Liver (tissue), 9 donors: ENCODE measurements around the gene SLC6A2. TPM values are rescaled to one million over a fixed set of nuclear protein-coding genes. Genes with fewer than 3 reads are reported as not detected.

Experiments used
- DNase-seq: peaks from one replicate; pipeline ENCODE4 v3.0.0-alpha.2; 2017; ENCODE audit warnings: low spot score
- H3K27ac ChIP-seq, 2 donors: one replicate each; pipeline ENCODE4 v1.7.0; 2013; ENCODE audit warnings: inconsistent platforms in 2 of 2, low read length in 2 of 2, control low read depth in 1 of 2, low read depth in 1 of 2, mild to moderate bottlenecking in 1 of 2
- H3K27me3 ChIP-seq, 4 donors: one replicate each; pipeline versions ENCODE4 v1.6.1 to v1.7.0; 2013; ENCODE audit warnings: low read length in 3 of 4, inconsistent platforms in 1 of 4, mild to moderate bottlenecking in 1 of 4, moderate library complexity in 1 of 4; ENCODE audit not compliant: control insufficient read depth in 4 of 4, insufficient read depth in 4 of 4
- H3K36me3 ChIP-seq, 4 donors: one replicate each; pipeline versions ENCODE4 v1.6.1 to v1.7.0; 2013; ENCODE audit warnings: low read length in 3 of 4, mild to moderate bottlenecking in 3 of 4, low read depth in 1 of 4, moderate library complexity in 1 of 4; ENCODE audit not compliant: control insufficient read depth in 4 of 4, insufficient read depth in 3 of 4
- H3K4me1 ChIP-seq, 4 donors: one replicate each; pipeline versions ENCODE4 v1.6.1 to v1.7.0; 2013; ENCODE audit warnings: low read length in 3 of 4, mild to moderate bottlenecking in 3 of 4, moderate library complexity in 1 of 4; ENCODE audit not compliant: control insufficient read depth in 4 of 4, insufficient read depth in 4 of 4
- H3K4me3 ChIP-seq, 3 donors: one replicate each; pipeline versions ENCODE4 v1.6.1 to v1.7.0; 2013; ENCODE audit warnings: low read length in 3 of 3, control low read depth in 1 of 3, low read depth in 1 of 3, mild to moderate bottlenecking in 1 of 3
- H3K9ac ChIP-seq, 2 donors: one replicate each; pipeline ENCODE4 v1.7.0; 2013; ENCODE audit warnings: low read length in 2 of 2, mild to moderate bottlenecking in 2 of 2, moderate library complexity in 2 of 2, control low read depth in 1 of 2, low read depth in 1 of 2
- H3K9me3 ChIP-seq, 4 donors: one replicate each; pipeline versions ENCODE4 v1.6.1 to v1.7.0; 2013; ENCODE audit warnings: low read length in 3 of 4; ENCODE audit not compliant: control insufficient read depth in 4 of 4
- CTCF ChIP-seq: fragments of 150-350 bp; IDR thresholded peaks from 2 replicates; pipeline ENCODE4 v1.5.1; 2017; ENCODE audit warnings: improper control_type of control experiment, low read depth, low read length; ENCODE audit not compliant: missing input control
- EGR1 ChIP-seq, 2 donors: IDR thresholded peaks; 2 replicates each; pipeline ENCODE4 v1.6.1; 2016 to 2018; ENCODE audit warnings: antibody characterized with exemption in 2 of 2, low read depth in 2 of 2
- FOXA1 ChIP-seq: IDR thresholded peaks from 2 replicates; pipeline ENCODE4 v1.6.1; 2016; ENCODE audit warnings: antibody characterized with exemption
- FOXA2 ChIP-seq: IDR thresholded peaks from 2 replicates; pipeline ENCODE4 v1.6.1; 2016; ENCODE audit warnings: antibody characterized with exemption
- GABPA ChIP-seq, 2 donors: IDR thresholded peaks in 1 of 2; conservative IDR thresholded peaks in 1 of 2; 2 replicates each; pipeline ENCODE4 v1.6.1; 2016; ENCODE audit warnings: antibody characterized with exemption in 2 of 2, mild to moderate bottlenecking in 1 of 2, moderate library complexity in 1 of 2
- HNF4A ChIP-seq, 2 donors: conservative IDR thresholded peaks; 2 replicates each; pipeline ENCODE4 v1.6.1; 2016; ENCODE audit warnings: antibody characterized with exemption in 2 of 2, mild to moderate bottlenecking in 2 of 2
- JUND ChIP-seq, 2 donors: IDR thresholded peaks; 2 replicates each; pipeline ENCODE4 v1.6.1; 2016; ENCODE audit warnings: antibody characterized with exemption in 2 of 2
- MAX ChIP-seq: IDR thresholded peaks from 2 replicates; pipeline ENCODE4 v1.6.1; 2016; ENCODE audit warnings: antibody characterized with exemption
- NR2F2 ChIP-seq: IDR thresholded peaks from 2 replicates; pipeline ENCODE4 v1.6.1; 2016; ENCODE audit warnings: antibody characterized with exemption
- RAD21 ChIP-seq, 2 donors: IDR thresholded peaks; 2 replicates each; pipeline ENCODE4 v1.6.1; 2016; ENCODE audit warnings: antibody characterized with exemption in 2 of 2, mild to moderate bottlenecking in 2 of 2
- REST ChIP-seq: IDR thresholded peaks from 2 replicates; pipeline ENCODE4 v1.6.1; 2016; ENCODE audit warnings: antibody characterized with exemption, mild to moderate bottlenecking
- RXRA ChIP-seq, 2 donors: IDR thresholded peaks; 2 replicates each; pipeline ENCODE4 v1.6.1; 2017 to 2018; ENCODE audit warnings: antibody characterized with exemption in 2 of 2, mild to moderate bottlenecking in 1 of 2
- SP1 ChIP-seq: IDR thresholded peaks from 2 replicates; pipeline ENCODE4 v1.6.1; 2018; ENCODE audit warnings: antibody characterized with exemption, mild to moderate bottlenecking
- YY1 ChIP-seq: IDR thresholded peaks from 2 replicates; pipeline ENCODE4 v1.6.1; 2016; ENCODE audit warnings: antibody characterized with exemption, mild to moderate bottlenecking
- ZBTB33 ChIP-seq: IDR thresholded peaks from 2 replicates; pipeline ENCODE4 v1.6.1; 2016; ENCODE audit warnings: antibody characterized with exemption
- WGBS: extraction: QIAGEN DNeasy Blood & Tissue Kit; methylation state at CpG from one replicate; pipeline ENCODE4 v1.1.7; 2013; 5-methylcytosine and 5-hydroxymethylcytosine counted together
- polyA plus RNA-seq, 2 donors: library from polyadenylated mRNA; stranded (reverse) in 1 of 2; unstranded in 1 of 2; fragments of 200-250 nt in 1 of 2; fragments of >200 nt in 1 of 2; fragmentation: Nextera tagmentation in 1 of 2; extraction: Ambion mirVana in 1 of 2; gene quantifications; one replicate each; pipeline versions ENCODE4 v1.2.1 to v1.2.3, GENCODE V29; 2013 to 2015
- total RNA-seq, 2 donors: library from RNA; depleted of rRNA; stranded (reverse); fragments of >200 nt; gene quantifications; one replicate each; pipeline ENCODE4 v1.2.3, GENCODE V29; 2014
- TF ChIP-seq, protein P1 (sequence below): IDR thresholded peaks from 2 replicates; pipeline ENCODE4 v1.6.1; 2016; ENCODE audit warnings: antibody characterized with exemption
- donor health status: healthy.
- donor health status: healthy.
- donor health status: healthy.
- donor health status: healthy.
- donor health status: healthy.

Gene SLC6A2
- total and polyA plus RNA-seq, 4 donors, result under 0.01 to 0.10 (median 0.07) TPM; not detected in 1

- H3K27ac ChIP-seq, result peak overlapping the region in 1 of 2 donors; percentile 31
- TF ChIP-seq CTCF, result no peak
- no peak for TF ChIP-seq EGR1 (IDR thresholded peaks at IDR 0.05; ENCODE audit: low read depth in 2 of 2)
- TF ChIP-seq, protein P1, sequence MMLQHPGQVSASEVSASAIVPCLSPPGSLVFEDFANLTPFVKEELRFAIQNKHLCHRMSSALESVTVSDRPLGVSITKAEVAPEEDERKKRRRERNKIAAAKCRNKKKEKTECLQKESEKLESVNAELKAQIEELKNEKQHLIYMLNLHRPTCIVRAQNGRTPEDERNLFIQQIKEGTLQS, result no peak
- TF ChIP-seq ZBTB33, result no peak
- no peak for TF ChIP-seq JUND (IDR thresholded peaks at IDR 0.05)
- no peak for TF ChIP-seq YY1
- TF ChIP-seq FOXA1, result no peak
- TF ChIP-seq FOXA2, result no peak
- TF ChIP-seq MAX, result no peak
- TF ChIP-seq GABPA (IDR thresholded peaks at IDR 0.05 in 1 of 2, conservative IDR thresholded peaks at IDR 0.05 in 1 of 2), result no peak
- no peak for TF ChIP-seq NR2F2
- no peak for TF ChIP-seq REST
These were observed 33.5 kb upstream of the SLC6A2 start for GRCh38 chr16:55622272-55622671.

GRCh38 chr16:55622930-55623561, 32.7 kb upstream of the SLC6A2 start:
- H3K27ac ChIP-seq, result peak overlapping the region in 1 of 2 donors; percentile 31
- 37% methylated on average over 8 of the region's 8 CpGs for WGBS
- peak; percentile 40 for TF ChIP-seq CTCF
- TF ChIP-seq RAD21 (IDR thresholded peaks at IDR 0.05), result peak; percentile 61 to 71
- no peak for TF ChIP-seq EGR1 (IDR thresholded peaks at IDR 0.05; ENCODE audit: low read depth in 2 of 2)
- peak in 1 of 2 donors; percentile 20 for TF ChIP-seq HNF4A (conservative IDR thresholded peaks at IDR 0.05)
- no peak for TF ChIP-seq SP1
- TF ChIP-seq REST, result no peak
- TF ChIP-seq RXRA (IDR thresholded peaks at IDR 0.05), result peak in 1 of 2 donors; percentile 60

More at GRCh38 chr16:55622272-55622671, 33.5 kb upstream of the SLC6A2 start:
- H3K9ac ChIP-seq, result no peak overlapping the region
- H3K27me3 ChIP-seq, result no peaks in the 10 kb centered on the region
- peaks cover 1 to 19% (median 14%) of the 10 kb centered on the region in 4 donors for H3K4me1 ChIP-seq
- no peak overlapping the region for H3K4me3 ChIP-seq
- no peaks in the 10 kb centered on the region for H3K36me3 ChIP-seq
- WGBS, result 96% methylated on average over 3 of the region's 3 CpGs
- no peak for DNase-seq
- no peaks in the 10 kb centered on the region for H3K9me3 ChIP-seq

More at GRCh38 chr16:55622930-55623561, 32.7 kb upstream of the SLC6A2 start:
- H3K9ac ChIP-seq, result no peak overlapping the region
- no peak overlapping the region for H3K4me3 ChIP-seq
- DNase-seq, result no peak
- peaks cover 1 to 19% (median 14%) of the 10 kb centered on the region in 4 donors for H3K4me1 ChIP-seq
- no peaks in the 10 kb centered on the region for H3K9me3 ChIP-seq
- no peaks in the 10 kb centered on the region for H3K36me3 ChIP-seq
- no peaks in the 10 kb centered on the region for H3K27me3 ChIP-seq
